ENCODE data around the gene ITPK1.
A peak's percentile ranks its signal among the peaks of the same experiment; 100 is the strongest.

ITPK1 gene

DNA sequence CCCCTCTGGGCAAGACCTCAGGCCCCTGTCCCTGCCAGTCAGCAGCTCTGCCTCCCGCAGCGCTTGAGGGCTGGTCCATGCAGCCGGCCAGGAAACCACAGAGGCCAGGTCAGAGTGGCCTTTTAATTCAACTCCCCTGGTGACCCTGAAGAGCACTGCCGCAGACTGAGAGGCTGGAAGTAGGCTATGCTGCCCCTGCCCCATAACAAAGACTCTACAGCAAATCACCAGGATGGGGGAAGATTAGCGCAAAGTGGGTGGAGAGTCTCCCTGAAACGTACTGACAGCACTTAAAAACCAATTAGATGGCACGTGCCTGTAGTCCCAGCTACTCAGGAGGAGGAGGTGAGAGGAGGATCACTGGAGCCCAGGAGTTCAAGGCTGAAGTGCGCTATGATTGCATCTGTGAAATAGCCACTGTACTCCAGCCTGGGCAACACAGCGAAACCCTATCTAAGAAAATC, 70.5 kb downstream of the ITPK1 start:
- no peak for DNase-seq (ENCODE audit: low read depth in 1 of 2, low spot score in 1 of 2)

DNA sequence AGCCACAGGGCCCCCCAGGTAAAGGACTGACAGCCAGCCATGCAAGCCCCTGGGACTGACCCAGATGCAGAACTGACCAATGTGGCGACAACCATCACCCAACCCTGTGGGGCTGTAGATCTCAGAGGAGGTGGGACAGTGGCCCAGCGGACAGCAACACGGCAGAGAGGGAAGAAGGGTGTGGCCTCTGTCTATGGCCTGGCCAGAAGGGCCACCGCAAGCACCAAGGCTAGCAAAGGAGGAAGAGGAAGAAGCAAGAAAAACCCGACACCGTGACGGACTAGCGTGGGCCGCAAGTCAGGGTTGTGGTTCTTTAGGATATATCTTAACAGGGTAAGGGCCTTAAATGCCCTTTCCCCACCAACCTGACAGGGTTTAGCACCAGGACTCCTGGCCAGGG, 71.2 kb downstream of the ITPK1 start:
- no peak for DNase-seq (ENCODE audit: low read depth in 1 of 2, low spot score in 1 of 2)

DNA sequence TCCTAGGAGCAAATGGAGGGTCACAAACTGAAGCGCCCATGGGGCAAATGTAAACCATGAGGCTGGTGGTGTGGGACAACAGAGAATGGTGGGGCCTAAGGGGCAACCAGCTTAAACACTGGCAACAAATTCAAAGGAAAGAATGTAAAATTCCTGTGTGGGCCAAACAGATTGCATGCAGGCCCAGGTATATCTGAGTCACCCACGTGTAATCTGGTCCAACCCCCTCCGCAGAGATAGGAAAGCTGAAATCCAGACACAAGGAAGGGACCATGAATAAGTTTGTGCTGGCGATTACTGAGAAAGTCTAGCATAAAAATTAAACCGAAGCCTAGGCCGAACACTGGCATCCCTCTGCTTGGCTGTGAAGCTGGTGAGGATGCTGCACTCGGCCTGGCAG, 71.6 kb downstream of the ITPK1 start:
- no peak for DNase-seq (ENCODE audit: low read depth in 1 of 2, low spot score in 1 of 2)

DNA sequence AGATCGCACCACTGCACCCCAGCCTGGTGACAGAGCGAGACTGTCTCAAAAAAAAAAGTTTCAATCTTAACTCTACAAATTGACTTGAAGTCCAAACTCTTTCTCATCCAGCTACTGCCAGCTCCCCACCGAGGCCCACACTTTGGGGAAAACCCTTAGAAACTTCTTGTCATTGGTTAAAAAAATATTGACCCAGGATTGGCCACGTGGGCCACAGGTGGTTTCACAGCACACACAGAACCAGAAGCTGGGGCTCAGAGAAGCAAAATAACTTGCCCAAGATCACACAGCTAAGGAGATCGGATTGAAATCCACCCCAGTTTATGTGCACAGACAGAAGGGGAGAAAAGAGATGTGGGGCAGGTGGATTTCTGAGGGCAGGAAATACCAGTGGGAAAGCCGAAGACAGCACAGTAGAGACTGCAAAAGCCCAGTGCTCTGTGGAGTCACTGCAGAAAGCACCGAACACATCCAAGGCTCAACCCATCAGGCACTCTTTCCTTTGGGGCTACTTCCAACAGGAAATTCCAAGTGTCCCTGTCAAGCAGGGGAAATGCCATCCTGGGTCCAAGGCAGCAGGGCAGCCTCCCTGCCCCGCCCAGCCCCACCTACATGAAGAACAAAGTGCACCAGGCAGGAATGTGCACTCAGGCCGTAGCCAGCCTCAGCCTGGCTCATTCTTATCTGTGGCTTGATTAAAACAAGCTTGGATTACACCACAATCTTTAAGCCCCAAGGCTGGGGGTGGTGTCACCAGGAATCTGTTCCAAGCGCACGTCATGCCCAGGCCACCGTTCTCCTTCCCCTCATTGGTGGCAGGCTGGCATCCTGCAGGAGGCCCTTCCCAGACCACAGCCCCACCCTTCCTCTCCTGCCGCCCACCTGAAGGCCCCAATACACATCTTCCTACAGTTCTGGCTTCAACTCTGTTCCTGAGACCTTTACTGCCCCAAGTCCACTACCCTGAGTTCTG, 72.5 kb downstream of the ITPK1 start:
- no peak for DNase-seq (ENCODE audit: low read depth in 1 of 2, low spot score in 1 of 2)

DNA sequence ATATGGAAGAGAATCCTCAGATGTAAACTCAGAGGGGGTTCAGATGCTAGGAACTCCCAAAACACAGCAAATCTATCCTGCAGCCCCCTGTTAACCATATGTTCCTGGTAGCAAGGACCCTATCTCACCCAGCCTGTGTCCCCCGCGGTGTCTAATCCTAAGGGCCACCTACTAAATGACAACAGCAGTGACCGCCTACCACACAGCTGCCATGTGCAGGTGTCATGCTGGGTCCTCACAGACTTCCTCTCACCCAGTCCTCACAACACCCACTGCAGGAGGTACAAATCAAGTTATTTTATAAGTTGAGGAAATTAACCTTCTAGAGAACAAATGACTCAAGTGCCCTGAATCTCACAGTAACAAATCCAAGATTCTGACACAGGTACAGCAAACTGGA, 73.9 kb downstream of the ITPK1 start:
- DNase-seq (ENCODE audit: low read depth in 1 of 2, low spot score in 1 of 2) = no peak

DNA sequence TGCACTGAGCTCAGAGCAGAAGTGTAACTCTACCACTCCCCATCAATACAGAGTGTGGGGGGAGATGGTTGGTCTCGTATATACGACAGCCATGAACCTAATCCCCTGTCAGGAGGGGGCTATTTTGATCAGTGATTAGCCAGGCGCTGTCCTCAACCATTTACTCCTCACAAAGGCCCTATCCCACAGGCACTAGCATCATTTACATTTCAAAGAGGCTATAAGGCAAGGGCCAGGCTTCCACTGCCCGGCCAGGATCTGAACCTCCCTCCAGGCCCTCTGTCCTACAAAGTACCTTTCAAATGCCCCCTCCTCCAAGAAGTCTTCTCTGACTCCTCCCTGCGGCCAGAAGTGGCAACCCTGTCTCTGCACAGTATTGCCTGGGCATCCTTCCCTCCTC, 74.7 kb downstream of the ITPK1 start:
- DNase-seq (ENCODE audit: low read depth in 1 of 2, low spot score in 1 of 2) = no peak

DNA sequence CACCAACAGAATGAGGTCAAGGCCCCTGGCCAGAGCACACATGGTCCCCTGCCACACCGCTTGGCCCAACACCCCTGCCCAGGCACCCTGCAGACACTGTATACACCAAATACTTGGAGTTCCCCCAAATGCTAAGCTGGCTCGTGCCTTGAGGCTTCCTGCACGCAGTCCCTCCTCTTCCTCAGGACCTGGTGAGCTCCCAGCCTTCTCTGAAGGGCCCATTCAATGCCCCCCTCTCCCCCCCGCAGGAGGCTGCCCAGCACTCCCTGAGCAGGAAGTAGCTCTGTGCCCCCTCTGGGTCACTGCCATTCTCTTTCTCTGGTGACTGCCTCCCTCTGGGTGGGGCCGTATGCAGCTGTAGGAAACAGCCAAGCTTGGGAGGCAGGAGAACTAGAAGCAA, 75.3 kb downstream of the ITPK1 start:
- DNase-seq (ENCODE audit: low read depth in 1 of 2, low spot score in 1 of 2) = no peak

DNA sequence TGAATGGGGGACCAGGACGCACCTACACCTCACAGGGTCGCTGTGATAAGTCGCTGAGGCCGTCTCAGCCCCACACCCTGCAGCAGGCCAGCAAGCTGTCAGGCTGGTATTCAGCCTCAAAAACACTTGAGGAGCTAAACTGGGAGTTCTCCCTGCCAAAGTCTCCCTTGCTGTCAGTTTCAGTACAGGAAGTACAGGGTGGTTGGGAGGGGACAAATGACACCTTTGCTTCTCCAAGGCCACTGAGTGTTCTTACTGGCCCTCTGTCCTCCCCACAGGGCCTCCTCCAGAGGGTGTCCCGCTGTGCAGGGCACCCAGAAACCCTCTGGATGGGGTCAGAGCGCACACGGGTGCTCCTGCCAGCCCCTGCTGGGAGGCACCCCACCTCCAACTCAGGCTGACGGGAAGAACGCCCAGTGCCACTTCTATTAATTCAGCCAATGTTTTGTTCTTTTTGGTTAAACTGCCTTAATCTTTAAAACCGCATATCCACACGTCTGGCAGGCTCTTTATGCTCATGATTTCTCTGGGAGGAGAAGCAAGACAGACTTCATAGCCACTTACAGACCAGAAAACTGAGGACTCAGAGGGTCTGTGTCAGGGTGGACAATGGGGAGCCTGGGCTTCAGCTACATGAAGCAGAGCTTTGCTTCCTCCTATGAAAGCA, 75.9 kb downstream of the ITPK1 start:
- DNase-seq (ENCODE audit: low read depth in 1 of 2, low spot score in 1 of 2) = no peak

DNA sequence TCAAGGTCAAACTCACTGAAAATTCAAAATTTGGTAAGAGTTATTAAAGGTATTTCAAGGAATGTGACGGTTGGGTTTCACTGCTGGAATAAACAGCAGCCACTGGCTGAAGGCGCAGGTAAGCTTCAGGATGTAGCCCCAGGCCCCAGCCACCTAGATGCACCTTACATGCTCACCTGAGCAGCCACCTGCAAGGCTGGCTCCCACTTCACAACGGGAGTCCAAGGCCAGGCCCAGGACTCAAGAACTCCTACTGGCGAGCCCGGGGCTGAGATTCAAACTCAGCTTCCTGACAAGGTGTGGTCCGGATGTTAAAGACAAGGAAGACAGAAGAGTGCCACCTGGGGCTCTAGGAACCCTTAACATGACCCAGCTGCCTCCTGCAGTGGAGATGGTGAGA, 78.4 kb downstream of the ITPK1 start:
- no peak for DNase-seq (ENCODE audit: low read depth in 1 of 2, low spot score in 1 of 2)

DNA sequence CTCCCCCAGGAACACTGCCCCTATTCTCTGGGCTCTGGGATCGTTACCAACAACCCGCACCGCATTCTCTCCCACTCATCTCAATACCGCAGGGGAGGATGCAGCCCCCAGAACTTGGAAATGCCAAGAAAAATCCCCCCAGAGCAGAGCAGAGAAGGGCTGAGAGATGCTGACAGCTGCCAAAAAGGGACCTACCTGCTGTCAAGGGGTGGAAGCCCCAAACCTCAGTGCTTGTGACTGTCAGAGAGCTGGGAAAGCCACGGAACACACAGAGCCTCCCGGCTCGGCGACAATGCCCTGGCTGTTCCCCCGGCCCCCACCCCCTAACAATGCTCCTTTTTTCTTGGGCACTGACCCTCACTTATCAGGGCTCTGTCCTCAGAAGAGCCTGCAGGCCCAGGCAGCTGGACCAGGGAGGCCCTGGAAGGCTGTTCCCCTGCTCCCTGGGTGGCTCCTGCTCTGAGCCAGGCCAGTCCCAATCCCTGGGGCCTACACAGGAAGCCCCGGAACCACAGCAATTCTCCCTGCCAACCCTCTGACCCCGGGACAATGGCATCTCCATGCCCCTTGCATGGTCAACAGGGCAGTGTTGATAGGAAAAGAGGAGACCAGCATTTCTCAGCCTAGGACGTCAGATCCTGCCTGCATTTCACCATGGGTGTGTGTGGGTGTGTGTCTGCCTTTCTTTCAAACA, 78.9 kb downstream of the ITPK1 start:
- no peak for DNase-seq (ENCODE audit: low read depth in 1 of 2, low spot score in 1 of 2)

DNA sequence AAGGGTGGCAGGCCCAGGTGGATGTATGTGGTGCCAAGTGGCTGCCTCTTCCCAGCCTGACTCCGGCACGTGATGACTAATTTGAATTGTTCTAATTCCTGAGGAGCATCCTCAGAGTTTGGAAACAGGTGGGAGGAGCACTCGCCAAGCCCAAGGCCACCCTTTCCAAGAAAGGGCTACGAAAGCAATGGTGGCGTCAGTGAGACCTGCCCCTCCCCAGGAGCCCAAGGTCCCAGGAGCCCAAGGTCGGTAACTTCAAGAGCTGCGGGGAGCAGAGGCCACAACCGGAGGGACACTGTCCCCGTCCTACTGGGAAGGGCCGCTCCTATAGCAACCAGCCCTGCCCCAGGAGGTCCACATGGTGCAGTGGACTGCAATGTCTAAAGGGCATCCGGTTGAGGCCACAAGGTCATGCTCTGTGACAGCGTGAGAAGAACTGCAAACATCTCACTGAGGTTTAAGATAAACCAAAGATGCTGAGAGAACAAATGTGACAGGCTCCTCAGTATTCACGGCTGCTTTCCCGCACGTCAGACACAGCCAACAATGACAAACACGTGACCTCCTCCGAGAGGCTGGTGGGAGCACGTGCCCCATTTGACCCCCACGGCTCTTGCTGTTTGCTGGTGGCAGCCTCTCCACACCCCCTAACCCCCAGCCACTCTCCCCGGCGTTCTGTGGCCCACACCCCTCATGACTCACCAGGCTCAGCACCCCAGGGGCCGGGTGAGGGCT, 79.6 kb downstream of the ITPK1 start:
- DNase-seq (ENCODE audit: low read depth in 1 of 2, low spot score in 1 of 2) = no peak

DNA sequence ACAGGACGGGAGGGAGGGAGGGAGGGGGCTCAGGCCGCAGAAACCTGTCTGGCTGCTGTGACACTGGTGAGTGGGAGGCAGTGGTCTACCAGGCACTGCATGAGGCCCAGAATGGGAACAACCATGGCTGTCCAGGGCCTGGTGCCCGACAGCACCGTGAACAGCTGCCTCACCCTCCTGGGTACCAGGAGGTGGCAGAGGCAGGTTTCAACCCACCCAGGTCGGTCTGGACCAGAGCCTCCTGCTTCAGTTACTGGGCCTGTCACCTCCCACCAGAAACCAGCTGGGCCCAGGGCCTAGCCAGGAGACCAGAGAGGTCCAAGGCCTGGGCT, 80.2 kb downstream of the ITPK1 start:
- DNase-seq (ENCODE audit: low read depth in 1 of 2, low spot score in 1 of 2) = no peak

DNA sequence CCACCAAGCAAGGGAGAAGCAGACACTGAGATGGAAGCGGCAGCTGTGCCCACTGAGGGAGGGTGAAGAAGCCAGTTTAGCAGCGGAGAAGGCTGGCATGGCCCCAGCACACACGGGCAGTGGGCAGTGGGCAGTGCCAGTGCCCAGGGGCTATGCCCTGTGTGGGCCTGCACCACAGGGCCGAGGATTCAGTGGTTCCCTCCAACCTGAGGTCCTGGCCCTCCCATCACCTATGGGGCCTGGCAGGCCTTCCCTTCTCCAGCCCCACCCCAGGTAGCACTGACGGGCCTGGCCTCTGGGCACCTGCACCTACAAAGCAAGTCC, 81.1 kb downstream of the ITPK1 start:
- DNase-seq (ENCODE audit: low read depth in 1 of 2, low spot score in 1 of 2) = no peak

DNA sequence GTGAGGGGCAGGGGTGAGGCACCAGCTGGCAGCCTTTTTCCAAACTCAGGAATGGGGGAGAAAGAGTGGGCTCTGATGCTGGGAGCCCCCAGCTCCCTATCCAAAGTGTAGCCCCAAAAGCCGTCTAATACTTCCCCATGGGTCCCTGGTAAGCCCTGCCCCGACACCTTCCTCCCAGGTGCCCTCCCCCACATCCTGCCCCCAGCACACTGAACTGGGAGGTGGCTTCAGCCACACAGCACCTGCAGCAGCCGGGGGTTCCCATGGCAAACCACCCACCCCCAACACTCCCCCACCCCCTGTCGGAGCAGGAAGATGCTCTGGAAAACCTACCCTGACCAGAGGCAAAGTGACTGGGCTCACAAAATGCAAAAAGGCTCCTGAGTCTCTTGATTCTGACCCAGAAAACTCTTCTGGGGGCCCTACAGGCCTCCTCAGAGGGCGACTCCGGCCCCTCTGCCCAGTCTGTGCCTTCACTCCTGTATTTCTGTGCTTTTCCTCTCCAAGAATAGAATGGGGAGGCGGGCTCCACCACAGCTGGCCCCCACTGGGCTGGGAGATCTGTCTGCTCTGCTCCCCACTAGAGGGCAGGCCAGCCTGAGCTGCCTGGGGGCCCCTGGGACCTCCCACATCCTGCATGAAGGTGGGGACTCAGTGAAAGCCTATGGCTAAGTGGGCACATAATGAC, 81.6 kb downstream of the ITPK1 start:
- peak in 1 of 2 donors; percentile 3 for DNase-seq (ENCODE audit: low read depth in 1 of 2, low spot score in 1 of 2)

DNA sequence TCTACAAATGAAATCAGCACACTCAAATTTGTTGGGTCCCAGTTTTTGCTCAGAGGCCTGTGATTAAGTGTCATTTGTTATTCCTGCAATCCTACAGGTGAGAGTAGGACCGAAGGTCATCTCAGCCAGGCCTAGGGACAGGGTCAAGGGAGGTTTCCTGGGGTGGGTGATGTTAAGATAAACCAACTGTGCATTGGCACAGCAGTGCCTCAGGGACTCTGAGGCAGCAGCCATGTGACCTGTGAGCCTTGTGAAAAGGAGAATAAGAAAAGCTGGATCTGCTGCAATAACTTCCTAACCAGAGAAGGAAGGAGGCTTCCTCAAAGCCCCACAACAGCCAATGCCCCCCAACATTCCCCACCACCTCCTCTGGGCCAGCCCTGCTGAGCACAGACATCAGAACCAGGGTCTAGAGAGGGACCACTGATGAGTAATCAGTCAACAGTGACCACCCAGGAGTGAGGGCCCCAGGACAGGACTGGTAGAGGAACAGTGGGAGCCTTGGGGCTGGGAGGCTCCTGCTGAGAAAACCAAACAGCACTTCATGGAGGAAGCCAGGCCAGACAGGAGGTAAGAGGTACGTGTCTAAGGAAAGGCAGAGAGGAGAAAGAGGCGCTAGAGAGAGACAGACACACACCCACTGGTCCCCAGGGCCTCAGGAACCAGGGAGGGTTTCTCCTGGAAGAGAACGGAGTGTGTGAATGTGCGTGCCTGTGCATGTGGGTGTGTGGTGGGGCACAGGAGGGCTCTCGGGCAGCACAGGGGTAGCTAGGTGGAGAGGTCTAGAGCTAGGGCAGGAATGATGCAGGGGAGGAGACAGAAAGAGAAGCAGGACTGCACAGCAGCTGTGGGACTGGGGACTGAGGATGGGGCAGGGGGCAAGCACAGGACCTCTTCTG, 82.4 kb downstream of the ITPK1 start:
- no peak for DNase-seq (ENCODE audit: low read depth in 1 of 2, low spot score in 1 of 2)

DNA sequence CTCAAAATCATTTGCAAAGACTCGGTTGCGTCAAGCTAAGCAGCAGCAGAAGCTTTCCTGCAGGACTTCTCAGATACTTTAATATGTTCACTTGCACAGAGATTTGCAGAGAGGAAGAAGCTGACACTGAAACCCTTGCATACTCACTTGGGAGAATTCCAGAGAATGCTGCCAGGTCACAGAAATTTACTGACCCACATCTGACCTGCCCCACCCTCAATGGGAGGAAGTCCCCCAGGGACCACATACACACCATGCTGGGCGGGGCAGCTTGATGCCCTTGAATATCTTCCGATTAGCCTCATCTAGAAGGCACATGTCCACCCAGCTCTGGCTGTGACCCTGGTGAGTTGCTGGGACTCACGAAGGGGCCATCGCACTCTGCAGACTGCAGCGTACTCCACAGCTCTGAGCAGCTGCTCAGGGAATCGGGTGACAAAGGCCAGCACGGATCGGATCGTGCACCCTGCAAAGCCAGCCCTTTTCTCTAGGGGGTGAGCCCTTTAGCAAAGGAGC, 83.2 kb downstream of the ITPK1 start:
- DNase-seq (ENCODE audit: low read depth in 1 of 2, low spot score in 1 of 2) = no peak

DNA sequence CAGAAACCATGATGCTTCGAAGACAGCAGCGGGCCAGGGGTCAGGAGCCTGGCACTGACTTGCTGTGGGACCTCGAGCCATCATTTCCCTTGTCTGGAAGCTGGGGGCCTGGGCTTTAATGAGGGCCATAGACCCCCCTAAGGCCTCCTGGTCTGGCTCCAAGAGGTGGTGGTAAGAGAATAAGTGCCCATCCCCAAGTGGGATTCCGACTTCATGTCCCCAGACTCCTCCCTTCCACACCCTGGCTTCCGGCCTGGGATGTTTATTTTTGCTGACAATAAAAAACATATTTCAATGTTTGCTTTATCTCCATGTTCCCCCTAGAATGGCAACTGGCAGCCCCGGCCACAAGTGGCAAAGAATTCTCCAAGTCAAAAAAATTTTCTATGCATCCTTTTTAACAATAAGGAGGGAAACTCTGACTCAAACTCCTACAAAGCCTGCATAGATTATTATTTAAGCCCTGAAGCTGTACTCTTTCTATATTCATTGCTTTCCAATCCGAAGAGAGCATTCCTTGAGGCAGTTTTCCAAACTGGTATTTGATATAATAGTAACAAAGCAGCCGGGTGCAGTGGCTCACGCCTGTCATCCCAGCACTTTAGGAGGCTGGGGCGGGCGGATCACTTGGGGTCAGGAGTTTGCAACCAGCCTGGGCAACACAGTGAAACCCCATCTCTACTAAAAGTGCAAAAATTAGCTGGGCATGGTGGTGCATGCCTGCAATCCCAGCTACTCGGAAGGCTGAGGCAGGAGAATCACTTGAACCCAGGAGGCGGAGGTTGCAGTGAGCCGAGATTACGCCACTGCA, 84.0 kb downstream of the ITPK1 start:
- no peak for DNase-seq (ENCODE audit: low read depth in 1 of 2, low spot score in 1 of 2)

DNA sequence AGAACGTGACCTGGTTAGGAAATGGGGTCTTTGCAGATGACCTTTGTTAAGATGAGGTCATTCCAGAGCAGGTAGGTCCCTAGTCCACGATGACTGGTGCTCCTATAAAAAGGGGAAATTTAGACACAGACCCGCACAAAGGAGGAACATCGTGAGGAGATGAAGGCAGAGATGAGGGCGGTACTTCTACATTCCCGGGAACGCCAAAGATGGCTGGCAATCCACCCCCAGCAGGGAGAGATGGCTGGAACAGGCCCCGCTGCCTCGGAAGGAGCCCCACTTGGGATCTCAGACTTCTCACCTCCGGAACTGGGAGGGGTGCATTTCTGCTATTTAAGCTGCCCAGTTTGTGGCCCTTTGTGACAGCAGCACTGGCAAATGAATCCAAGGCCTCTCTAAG, 85.0 kb downstream of the ITPK1 start:
- DNase-seq (ENCODE audit: low read depth in 1 of 2, low spot score in 1 of 2) = no peak

All from activated T-helper 1 cell treated with anti-CD3 and anti-CD28 coated beads, Interleukin-2, amount 50 U/mL, for 16 hours (primary cell).